ENCODE data around the gene SERGEF. TPM values are rescaled to one million over a fixed set of nuclear protein-coding genes. Genes with fewer than 3 reads are reported as not detected.

The SERGEF gene
- polyA plus RNA-seq, 3 donors = 20.0 to 46.7 (median 30.0) TPM

- no peak overlapping the region for H3K27ac ChIP-seq (ENCODE audit: low read depth, low read length)
- WGBS, 3 donors = 43 to 53% (median 44%) methylated on average over 3 of the region's 3 CpGs
Observed at GRCh38 chr11:17810746-17811145, 202.1 kb downstream of the SERGEF start.

GRCh38 chr11:17810041-17810440 lies 202.8 kb downstream of the SERGEF start:
- WGBS, 3 donors = 94 to 100% (median 95%) methylated on average over 1 of the region's 1 CpG

DNA sequence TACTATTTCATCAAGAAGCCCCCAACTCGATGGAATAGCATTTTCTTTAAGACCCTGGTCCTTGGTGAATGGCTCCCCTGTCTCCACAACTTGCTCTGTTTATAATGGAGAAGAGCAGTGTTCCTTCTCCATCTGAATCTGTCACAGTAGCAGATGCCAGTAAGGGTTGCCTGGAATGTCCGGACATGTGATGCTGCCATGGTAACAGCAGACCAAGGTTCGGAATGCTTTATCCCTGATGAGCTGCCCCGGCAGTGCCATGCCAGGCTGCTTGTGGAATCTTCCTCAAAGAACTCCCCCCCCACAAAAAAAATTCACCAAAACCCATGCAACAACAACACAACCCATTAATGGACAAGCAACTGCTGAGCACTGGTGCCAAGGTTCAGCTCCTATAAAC lies 205.8 kb downstream of the SERGEF start:
- 87 to 92% (median 88%) methylated on average over 4 of the region's 4 CpGs for WGBS, 3 donors
- H3K27ac ChIP-seq (ENCODE audit: low read depth, low read length) = no peak overlapping the region

More at GRCh38 chr11:17810041-17810440, 202.8 kb downstream of the SERGEF start:
- no peak overlapping the region for H3K27ac ChIP-seq (ENCODE audit: low read depth, low read length)

- no peak overlapping the region for H3K27ac ChIP-seq (ENCODE audit: low read depth, low read length)
- 94 to 100% (median 97%) methylated on average over 1 of the region's 1 CpG for WGBS, 3 donors
Observed at GRCh38 chr11:17805873-17806272, 207.0 kb downstream of the SERGEF start.

GRCh38 chr11:17805043-17805442 lies 207.8 kb downstream of the SERGEF start:
- no peak overlapping the region for H3K27ac ChIP-seq (ENCODE audit: low read depth, low read length)
- WGBS, 3 donors = 92 to 97% (median 94%) methylated on average over 4 of the region's 4 CpGs

GRCh38 chr11:17803754-17804334 lies 209.0 kb downstream of the SERGEF start:
- WGBS, 3 donors = 87 to 92% (median 87%) methylated on average over 7 of the region's 7 CpGs
- H3K27ac ChIP-seq (ENCODE audit: low read depth, low read length) = no peak overlapping the region

DNA sequence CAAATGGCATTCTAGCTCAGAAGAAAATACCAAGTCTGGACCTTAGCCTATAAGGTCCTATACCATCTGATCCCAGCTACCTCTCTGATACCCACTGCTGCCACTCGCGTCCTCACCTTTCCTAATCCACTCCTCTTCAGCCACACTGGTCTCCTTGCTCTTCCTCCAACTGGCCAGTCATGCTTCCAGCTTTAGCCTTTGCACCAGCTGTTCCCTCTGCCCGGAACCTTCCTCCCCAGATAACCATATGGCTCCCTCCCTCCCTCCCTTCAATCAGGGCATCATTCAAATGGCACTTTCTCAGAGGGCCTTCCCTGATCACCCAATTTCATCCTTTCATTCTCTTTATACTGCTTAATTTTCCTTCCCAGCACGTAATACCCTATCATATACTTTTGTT lies 210.4 kb downstream of the SERGEF start:
- 92 to 94% (median 94%) methylated on average over 4 of the region's 4 CpGs for whole genome bisulfite sequencing, 3 donors
- H3K27ac ChIP-seq (ENCODE audit: low read depth, low read length) = no peak overlapping the region

GRCh38 chr11:17801166-17801565 lies 211.7 kb downstream of the SERGEF start:
- WGBS, 3 donors = 95 to 100% (median 100%) methylated on average over 1 to 4 of the region's 4 CpGs
- H3K27ac ChIP-seq (ENCODE audit: low read depth, low read length) = no peak overlapping the region

DNA sequence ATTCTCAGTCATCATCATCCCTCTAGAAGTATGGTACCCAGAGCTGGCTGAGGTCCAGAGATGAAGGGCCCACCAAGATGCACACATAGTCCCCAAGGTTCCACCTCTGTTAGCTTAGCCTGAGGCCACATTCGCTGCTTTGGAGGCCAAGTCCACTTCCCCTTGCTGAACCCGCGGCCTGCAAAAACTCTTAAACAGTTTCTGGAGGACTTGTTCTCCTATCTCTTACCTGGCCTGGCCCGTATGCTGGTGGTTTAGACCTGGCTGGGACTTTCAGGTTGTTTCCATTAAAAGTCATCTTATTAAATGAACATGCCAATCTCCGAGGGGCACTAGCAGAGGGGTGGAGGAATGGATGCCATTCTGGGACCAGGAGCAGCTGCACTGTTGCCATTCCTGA lies 213.7 kb downstream of the SERGEF start:
- WGBS, 3 donors = 95 to 97% (median 95%) methylated on average over 5 of the region's 5 CpGs
- H3K27ac ChIP-seq (ENCODE audit: low read depth, low read length) = no peak overlapping the region

DNA sequence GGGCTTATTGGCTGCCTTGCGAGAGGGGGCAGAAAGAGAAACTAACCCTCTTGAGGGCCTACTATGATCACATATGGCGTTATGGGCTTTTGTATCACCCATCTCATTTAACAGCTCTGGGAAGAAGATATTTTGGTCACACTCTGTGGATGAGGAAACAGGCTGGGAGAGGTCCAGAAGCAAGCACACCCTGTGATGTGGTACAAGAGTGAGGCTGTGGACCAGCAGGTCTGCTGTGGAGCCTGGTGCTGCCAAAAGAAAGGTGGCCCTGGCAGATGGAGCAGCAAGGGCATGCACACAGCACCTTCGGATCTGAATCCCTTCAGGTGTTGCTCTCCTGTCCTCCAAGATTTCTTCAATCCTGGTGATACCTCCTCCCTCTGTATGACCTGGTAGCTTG lies 214.1 kb downstream of the SERGEF start:
- H3K27ac ChIP-seq (ENCODE audit: low read depth, low read length) = no peak overlapping the region
- 91 to 94% (median 94%) methylated on average over 3 of the region's 3 CpGs for WGBS, 3 donors

DNA sequence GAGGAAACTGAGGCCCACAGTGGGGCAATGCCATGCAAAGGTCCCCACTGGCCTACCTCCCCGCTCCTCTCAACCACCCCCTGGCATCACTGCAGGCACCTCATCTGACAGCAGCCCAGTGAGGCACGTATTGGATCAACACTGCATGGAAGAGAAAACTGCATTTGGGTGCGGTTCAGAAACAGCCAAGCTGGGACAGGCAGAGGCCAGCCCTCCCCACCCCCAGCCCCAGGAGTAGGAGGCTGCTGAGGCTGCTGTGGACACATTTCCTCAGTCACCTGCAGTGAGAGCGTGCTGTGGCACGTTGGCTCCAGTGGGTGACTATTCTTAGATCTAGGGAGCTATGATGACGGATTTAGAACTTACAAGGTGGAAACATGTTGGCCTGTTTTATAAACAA lies 214.6 kb downstream of the SERGEF start:
- no peak overlapping the region for H3K27ac ChIP-seq (ENCODE audit: low read depth, low read length)
- WGBS, 3 donors = 78 to 88% (median 86%) methylated on average over 6 of the region's 6 CpGs

DNA sequence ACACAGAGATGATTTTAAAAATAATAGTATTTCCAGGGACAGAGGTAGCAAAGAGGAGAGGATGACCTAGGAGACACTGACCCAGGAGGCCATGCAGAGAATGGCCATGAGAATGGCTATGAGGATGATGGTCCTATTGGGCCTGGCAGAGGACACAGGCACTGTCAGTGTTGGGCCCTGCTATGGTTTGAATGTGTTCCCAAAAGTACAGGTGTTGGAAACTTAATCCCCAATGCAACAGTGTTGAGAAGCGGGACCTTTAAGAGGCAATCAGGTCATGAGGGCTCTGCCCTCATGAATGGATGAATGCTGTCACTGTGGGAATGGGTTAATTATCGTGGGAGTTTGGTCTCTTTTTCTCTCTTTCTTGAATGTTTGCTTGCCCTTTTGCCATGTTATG lies 216.7 kb downstream of the SERGEF start:
- no peak overlapping the region for H3K27ac ChIP-seq (ENCODE audit: low read depth, low read length)
- WGBS, 3 donors = 87 to 91% (median 87%) methylated on average over 2 of the region's 2 CpGs

DNA sequence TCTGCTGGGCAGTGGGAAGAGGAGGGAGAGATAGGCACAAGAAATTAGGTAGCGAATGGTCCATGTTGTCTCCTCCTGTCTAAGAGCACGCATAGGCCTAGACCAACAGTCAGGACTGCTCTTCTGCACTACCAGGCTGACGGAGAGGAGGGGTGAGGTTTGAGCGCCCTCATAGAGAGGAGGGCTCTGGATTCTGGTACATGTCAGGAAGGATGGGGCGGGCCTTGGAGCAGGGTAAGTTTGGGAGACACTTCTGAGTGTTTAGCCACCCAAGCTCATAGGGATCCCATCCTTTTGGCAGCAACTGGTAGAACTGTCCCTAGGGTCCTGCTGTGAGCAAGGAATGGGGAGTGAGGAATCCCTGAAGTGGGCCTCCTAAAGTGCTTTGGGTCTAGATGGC lies 217.9 kb downstream of the SERGEF start:
- WGBS, 3 donors = 96 to 99% (median 96%) methylated on average over 5 of the region's 5 CpGs
- no peak overlapping the region for H3K27ac ChIP-seq (ENCODE audit: low read depth, low read length)

DNA sequence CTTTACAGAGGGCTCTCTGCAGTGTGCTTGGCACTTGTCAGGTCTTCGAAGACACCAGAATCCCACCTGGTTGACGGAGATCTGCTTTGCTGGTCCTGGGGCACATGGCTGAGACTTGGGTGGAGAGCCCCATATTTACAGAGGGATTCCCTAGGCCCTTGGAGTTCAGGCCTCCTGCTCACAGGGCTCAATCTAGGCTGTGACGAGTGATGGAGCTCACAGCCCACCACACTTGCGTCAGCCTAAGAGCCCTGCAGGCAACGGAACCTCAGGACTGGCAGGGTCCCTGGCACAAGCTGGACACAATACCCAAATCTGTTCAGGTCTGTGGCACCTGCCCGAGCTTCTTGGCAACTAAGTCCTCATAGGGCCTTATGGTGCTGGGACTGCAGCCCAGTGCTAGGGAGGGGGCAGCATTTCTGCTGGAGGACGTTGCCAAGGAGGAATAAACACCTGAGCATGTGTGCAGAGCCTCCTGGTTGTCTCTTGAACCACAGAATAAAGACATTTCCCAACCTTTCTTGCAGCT lies 219.1 kb downstream of the SERGEF start:
- 92 to 94% (median 92%) methylated on average over 7 of the region's 7 CpGs for WGBS, 3 donors
- H3K27ac ChIP-seq (ENCODE audit: low read depth, low read length) = no peak overlapping the region

- 89 to 96% (median 95%) methylated on average over 9 of the region's 9 CpGs for WGBS, 3 donors
- no peak overlapping the region for H3K27ac ChIP-seq (ENCODE audit: low read depth, low read length)
Observed at GRCh38 chr11:17792161-17792560, 220.7 kb downstream of the SERGEF start.

DNA sequence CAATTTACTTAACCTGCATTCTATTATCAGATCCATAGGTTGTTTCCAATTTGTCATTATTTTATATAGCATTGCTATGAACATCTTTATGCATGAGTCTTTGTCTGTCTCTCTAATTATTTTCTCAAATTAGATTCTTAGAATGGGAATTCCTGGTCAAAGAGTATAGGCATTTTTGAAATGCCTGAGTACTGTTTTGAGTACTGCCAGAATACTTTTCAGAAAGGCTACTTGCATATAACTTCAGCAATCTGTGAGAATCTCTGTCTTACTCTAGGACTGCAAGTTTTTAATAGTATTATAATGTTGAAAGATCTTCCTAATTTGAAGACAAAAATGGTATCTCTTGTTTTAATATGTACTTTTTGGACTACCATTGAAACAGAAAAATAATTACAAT lies 221.7 kb downstream of the SERGEF start:
- H3K27ac ChIP-seq (ENCODE audit: low read depth, low read length) = no peak overlapping the region

- 94 to 100% (median 97%) methylated on average over 1 of the region's 1 CpG for WGBS, 3 donors
Observed at GRCh38 chr11:17790453-17790852, 222.4 kb downstream of the SERGEF start.

GRCh38 chr11:17788084-17788483 lies 224.8 kb downstream of the SERGEF start:
- H3K27ac ChIP-seq (ENCODE audit: low read depth, low read length) = no peak overlapping the region
- 90 to 97% (median 94%) methylated on average over 5 of the region's 5 CpGs for WGBS, 3 donors

More at GRCh38 chr11:17790453-17790852, 222.4 kb downstream of the SERGEF start:
- H3K27ac ChIP-seq (ENCODE audit: low read depth, low read length) = no peak overlapping the region

- H3K27ac ChIP-seq (ENCODE audit: low read depth, low read length) = no peak overlapping the region
- WGBS, 3 donors = 92 to 94% (median 92%) methylated on average over 14 of the region's 14 CpGs
Observed at GRCh38 chr11:17786824-17787525, 225.9 kb downstream of the SERGEF start.

DNA sequence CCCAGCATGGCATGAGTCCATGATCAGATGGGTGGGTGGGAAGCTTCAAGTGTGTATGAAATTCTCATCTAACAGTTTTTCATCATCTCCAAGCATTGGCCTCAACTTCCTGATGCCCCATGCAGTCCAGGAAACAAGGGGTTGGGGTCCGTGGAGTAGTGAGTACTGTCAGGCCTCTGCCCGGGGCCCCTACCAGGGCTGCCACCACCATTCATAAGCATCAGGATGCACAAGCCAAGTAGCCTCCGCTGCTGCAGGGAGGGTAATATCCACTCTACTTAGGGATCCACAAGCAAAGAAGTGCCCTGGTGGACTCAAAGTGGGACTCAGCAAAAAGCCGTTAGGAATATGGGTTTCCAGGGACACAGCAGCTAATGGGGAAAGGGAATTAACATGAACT lies 229.0 kb downstream of the SERGEF start:
- no peak overlapping the region for H3K27ac ChIP-seq (ENCODE audit: low read depth, low read length)
- 87 to 97% (median 95%) methylated on average over 4 of the region's 4 CpGs for WGBS, 3 donors

All from adipose tissue (tissue), 3 donors.